Fibroblast of skin of back (primary cell): ENCODE results near the gene MAP3K5.
A peak's percentile ranks its signal among the peaks of the same experiment; 100 is the strongest.
"Not testable (repeated sequence)": the region's sequence is repeated elsewhere in the genome, so short reads cannot be mapped to it uniquely, and the experiment has no call there.

ENCODE experiments used
- DNase-seq: peaks from one replicate; pipeline ENCODE4 v3.0.0-alpha.2; 2013

The MAP3K5 gene

GRCh38 chr6:136772685-136773472 lies 19.4 kb downstream of the MAP3K5 start:
- DNase-seq: no peak

GRCh38 chr6:136771306-136771705 lies 21.0 kb downstream of the MAP3K5 start:
- no peak for DNase-seq

GRCh38 chr6:136769759-136770158 lies 22.5 kb downstream of the MAP3K5 start:
- DNase-seq: no peak

GRCh38 chr6:136769124-136769523 lies 23.2 kb downstream of the MAP3K5 start:
- no peak for DNase-seq

- DNase-seq: no peak
Observed at GRCh38 chr6:136767570-136768309, 24.5 kb downstream of the MAP3K5 start.

- no peak for DNase-seq
Observed at GRCh38 chr6:136767103-136767502, 25.2 kb downstream of the MAP3K5 start.

GRCh38 chr6:136766274-136766673 lies 26.0 kb downstream of the MAP3K5 start:
- DNase-seq: no peak

GRCh38 chr6:136764517-136764993 lies 27.7 kb downstream of the MAP3K5 start:
- DNase-seq: no peak

- DNase-seq: no peak
Observed at GRCh38 chr6:136763716-136764516, 28.4 kb downstream of the MAP3K5 start.

- no peak for DNase-seq
Observed at GRCh38 chr6:136763255-136763654, 29.0 kb downstream of the MAP3K5 start.

GRCh38 chr6:136762022-136762975 lies 30.0 kb downstream of the MAP3K5 start:
- peak; percentile 61 for DNase-seq

- DNase-seq: peak; percentile 32
Observed at GRCh38 chr6:136761227-136761922, 30.9 kb downstream of the MAP3K5 start.

- DNase-seq: not testable (repeated sequence)
Observed at GRCh38 chr6:136760781-136761180, 31.5 kb downstream of the MAP3K5 start.

- peak; percentile 45 for DNase-seq
Observed at GRCh38 chr6:136757150-136757549, 35.1 kb downstream of the MAP3K5 start.

- no peak for DNase-seq
Observed at GRCh38 chr6:136754820-136755219, 37.5 kb downstream of the MAP3K5 start.

GRCh38 chr6:136753624-136754023 lies 38.7 kb downstream of the MAP3K5 start:
- no peak for DNase-seq

- DNase-seq: no peak
Observed at GRCh38 chr6:136752554-136752953, 39.7 kb downstream of the MAP3K5 start.

- no peak for DNase-seq
Observed at GRCh38 chr6:136751991-136752390, 40.3 kb downstream of the MAP3K5 start.

- no peak for DNase-seq
Observed at GRCh38 chr6:136751522-136751956, 40.7 kb downstream of the MAP3K5 start.

GRCh38 chr6:136750696-136751521 lies 41.4 kb downstream of the MAP3K5 start:
- no peak for DNase-seq
